Lower leg skin (tissue), 3 donors: ENCODE measurements around the gene SPTB.

Source experiments
- POLR2A ChIP-seq, 2 donors: fragments of 450-650 bp; IDR thresholded peaks; one replicate each; pipeline ENCODE4 v1.6.1; 2016 to 2017; ENCODE audit warnings: antibody characterized with exemption in 2 of 2, mild to moderate bottlenecking in 1 of 2, moderate library complexity in 1 of 2
- TF ChIP-seq, protein P1 (sequence below), 3 donors: fragments of 450-650 bp; IDR thresholded peaks; one replicate each; pipeline ENCODE4 v1.5.1; 2016; ENCODE audit warnings: antibody characterized with exemption in 3 of 3, mild to moderate bottlenecking in 3 of 3, moderate library complexity in 2 of 3

DNA sequence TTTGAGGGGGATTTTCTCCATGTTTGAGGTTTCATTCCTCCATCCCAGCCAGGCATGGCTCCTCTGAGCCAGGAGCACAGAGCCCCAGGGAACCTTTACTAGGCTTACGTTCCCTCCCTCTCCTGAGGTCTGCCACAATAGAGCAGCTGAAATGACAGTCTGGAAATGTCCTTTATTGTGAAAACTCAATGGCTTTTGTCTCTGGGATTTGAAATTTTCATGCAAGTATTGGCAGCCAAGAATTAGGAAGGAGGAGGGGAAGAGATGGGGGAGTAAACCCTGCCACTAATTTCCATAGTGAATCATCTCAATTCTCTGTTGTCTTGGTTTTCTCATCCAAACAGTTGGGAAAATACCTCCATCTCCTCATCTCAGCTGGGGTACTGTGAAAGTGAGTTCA is 178.0 kb downstream of the SPTB start:
- TF ChIP-seq, protein P1, sequence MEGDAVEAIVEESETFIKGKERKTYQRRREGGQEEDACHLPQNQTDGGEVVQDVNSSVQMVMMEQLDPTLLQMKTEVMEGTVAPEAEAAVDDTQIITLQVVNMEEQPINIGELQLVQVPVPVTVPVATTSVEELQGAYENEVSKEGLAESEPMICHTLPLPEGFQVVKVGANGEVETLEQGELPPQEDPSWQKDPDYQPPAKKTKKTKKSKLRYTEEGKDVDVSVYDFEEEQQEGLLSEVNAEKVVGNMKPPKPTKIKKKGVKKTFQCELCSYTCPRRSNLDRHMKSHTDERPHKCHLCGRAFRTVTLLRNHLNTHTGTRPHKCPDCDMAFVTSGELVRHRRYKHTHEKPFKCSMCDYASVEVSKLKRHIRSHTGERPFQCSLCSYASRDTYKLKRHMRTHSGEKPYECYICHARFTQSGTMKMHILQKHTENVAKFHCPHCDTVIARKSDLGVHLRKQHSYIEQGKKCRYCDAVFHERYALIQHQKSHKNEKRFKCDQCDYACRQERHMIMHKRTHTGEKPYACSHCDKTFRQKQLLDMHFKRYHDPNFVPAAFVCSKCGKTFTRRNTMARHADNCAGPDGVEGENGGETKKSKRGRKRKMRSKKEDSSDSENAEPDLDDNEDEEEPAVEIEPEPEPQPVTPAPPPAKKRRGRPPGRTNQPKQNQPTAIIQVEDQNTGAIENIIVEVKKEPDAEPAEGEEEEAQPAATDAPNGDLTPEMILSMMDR (IDR thresholded peaks at IDR 0.05), result no peak
- no peak for TF ChIP-seq POLR2A (IDR thresholded peaks at IDR 0.05)
